ENCODE data around the gene PKP4. TPM values are rescaled to one million over a fixed set of nuclear protein-coding genes. Genes with fewer than 3 reads are reported as not detected.

Gene PKP4
- total and polyA plus RNA-seq, 9 of the 15 experiments (the other 6 are each of a cell fraction or from before 2014, with no cell fraction given), result 24.6 to 99.1 (median 74.0) TPM

- H3K9me3 ChIP-seq (replicated peaks; ENCODE audit: control insufficient read depth, insufficient read depth, low read depth, low read length), result no peaks in the 10 kb centered on the region
- no peaks in the 10 kb centered on the region for H4K20me1 ChIP-seq (replicated peaks; ENCODE audit: control insufficient read depth, insufficient read depth, low read length)
- no peaks in the 10 kb centered on the region for H3K79me2 ChIP-seq (ENCODE audit: control insufficient read depth, insufficient read depth, low read length)
- in situ Hi-C loops (cut with MboI), result no loop called here
- H3K4me3 ChIP-seq, result no peak overlapping the region
- WGBS (ENCODE audit: insufficient coverage, low coverage, missing lambda C conversion rate), result 10% methylated on average over 3 of the region's 3 CpGs
- FAIRE-seq, result no peak
- no TSS peak for BruUV-seq (replicated peaks)
- no peak overlapping the region for H3K4me2 ChIP-seq (ENCODE audit: insufficient read depth, low read length)
- no peak for ATAC-seq
- intact Hi-C loops (cut with micrococcal nuclease), result no loop called here
- no peaks in the 10 kb centered on the region for H3K9me1 ChIP-seq (ENCODE audit: control insufficient read depth, insufficient read depth, low read length)
- H2AFZ ChIP-seq (ENCODE audit: low read depth, low read length), result no peak overlapping the region
- DNase-seq (ENCODE audit: extremely low read depth in 1 of 4, low spot score in 3 of 4), result no peak
- no peak overlapping the region for H3K9ac ChIP-seq (ENCODE audit: insufficient read depth in 1 of 2, low read depth in 2 of 2, low read length in 2 of 2)
- H3K27me3 ChIP-seq (ENCODE audit: control insufficient read depth in 2 of 2, insufficient read depth in 2 of 2, low read length in 2 of 2), result peaks cover 26 to 38% of the 10 kb centered on the region in 2 experiments; a peak in 4 of 5 replicates
- no peaks in the 10 kb centered on the region for H3K36me3 ChIP-seq (ENCODE audit: control insufficient read depth, insufficient read depth, low read length)
- CTCF ChIA-PET (ENCODE audit: low intra/inter-chr PET ratio), result no interaction called here
- no peak overlapping the region for H3K27ac ChIP-seq (ENCODE audit: extremely low read depth, low read depth, low read length)
- H3K4me1 ChIP-seq (replicated peaks in 1 of 2; ENCODE audit: control insufficient read depth in 2 of 2, insufficient read depth in 2 of 2, low read length in 2 of 2), result no peaks in the 10 kb centered on the region
- POLR2A ChIA-PET, result no interaction called here
- TF ChIP-seq FOXA3 (CRISPR knock-in tag; conservative IDR thresholded peaks at IDR 0.05 in 1 of 2, IDR thresholded peaks at IDR 0.05 in 1 of 2) (no peak), BRD9 (IDR thresholded peaks at IDR 0.05; ENCODE audit: low read depth, partially characterized antibody) (no peak), ZBTB7A (IDR thresholded peaks at IDR 0.05; ENCODE audit: borderline replicate concordance, control insufficient read depth, low read depth, low read length) (no peak), JUND (IDR thresholded peaks at IDR 0.05; ENCODE audit: borderline replicate concordance, low read depth, low read length) (no peak), JUND (tag; IDR thresholded peaks at IDR 0.05; ENCODE audit: borderline replicate concordance, low read depth, low read length) (no peak), ZNF77 (CRISPR knock-in tag; IDR thresholded peaks at IDR 0.05) (no peak)
- TF ChIP-seq, protein P1, sequence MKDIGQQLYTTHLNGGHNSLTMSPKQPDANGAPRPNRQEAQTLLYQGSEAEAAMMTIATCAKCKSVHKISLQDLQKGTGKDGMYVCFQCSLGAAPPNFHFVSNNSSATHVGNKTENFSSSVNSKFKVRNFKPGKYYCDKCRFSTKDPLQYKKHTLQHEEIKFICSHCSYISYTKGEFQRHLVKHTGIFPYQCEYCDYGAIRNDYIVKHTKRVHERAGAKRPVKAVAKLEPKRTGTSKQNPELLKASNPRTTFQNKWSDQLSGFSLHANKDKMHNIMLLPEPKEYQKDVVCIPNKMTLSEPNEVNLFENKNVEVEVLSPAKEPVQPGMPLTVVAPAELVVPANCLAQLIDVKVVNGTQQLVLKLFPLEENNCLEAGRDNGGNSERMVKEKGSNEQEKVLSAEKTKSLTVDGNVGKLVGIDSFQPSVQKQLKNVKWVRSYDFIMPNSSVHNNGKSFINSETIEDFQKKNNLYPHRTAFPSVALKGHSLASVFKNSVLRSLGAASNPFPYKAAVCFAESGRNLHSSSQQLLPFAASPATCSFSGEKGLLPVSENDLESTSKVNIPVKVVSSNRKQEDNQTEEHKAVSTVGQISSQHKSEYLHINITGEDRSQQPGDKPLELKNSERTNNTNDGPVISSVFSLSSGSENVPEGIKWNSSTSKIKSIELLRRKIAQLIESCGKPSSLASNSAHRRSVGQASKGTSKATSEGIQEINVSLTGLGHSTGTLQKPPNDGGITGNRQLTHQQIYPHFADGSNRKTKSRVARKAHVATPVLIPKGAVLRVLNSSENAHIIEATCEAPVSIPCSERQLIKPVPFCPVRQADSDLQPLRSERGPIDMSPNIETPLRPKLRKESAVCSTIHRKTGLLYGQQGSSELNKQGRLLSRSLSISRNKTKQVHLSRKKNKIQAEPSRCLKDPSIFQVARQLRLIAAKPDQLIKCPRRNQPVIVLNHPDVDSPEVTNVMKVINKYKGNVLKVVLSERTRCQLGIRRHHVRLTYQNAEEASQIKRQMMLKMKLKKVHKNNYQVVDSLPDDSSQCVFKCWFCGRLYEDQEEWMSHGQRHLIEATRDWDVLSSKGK (CRISPR knock-in tag; IDR thresholded peaks at IDR 0.05), result no peak
- TF ChIP-seq, protein P2, sequence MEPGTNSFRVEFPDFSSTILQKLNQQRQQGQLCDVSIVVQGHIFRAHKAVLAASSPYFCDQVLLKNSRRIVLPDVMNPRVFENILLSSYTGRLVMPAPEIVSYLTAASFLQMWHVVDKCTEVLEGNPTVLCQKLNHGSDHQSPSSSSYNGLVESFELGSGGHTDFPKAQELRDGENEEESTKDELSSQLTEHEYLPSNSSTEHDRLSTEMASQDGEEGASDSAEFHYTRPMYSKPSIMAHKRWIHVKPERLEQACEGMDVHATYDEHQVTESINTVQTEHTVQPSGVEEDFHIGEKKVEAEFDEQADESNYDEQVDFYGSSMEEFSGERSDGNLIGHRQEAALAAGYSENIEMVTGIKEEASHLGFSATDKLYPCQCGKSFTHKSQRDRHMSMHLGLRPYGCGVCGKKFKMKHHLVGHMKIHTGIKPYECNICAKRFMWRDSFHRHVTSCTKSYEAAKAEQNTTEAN (CRISPR knock-in tag; IDR thresholded peaks at IDR 0.05), result no peak
- TF ChIP-seq, protein P3, sequence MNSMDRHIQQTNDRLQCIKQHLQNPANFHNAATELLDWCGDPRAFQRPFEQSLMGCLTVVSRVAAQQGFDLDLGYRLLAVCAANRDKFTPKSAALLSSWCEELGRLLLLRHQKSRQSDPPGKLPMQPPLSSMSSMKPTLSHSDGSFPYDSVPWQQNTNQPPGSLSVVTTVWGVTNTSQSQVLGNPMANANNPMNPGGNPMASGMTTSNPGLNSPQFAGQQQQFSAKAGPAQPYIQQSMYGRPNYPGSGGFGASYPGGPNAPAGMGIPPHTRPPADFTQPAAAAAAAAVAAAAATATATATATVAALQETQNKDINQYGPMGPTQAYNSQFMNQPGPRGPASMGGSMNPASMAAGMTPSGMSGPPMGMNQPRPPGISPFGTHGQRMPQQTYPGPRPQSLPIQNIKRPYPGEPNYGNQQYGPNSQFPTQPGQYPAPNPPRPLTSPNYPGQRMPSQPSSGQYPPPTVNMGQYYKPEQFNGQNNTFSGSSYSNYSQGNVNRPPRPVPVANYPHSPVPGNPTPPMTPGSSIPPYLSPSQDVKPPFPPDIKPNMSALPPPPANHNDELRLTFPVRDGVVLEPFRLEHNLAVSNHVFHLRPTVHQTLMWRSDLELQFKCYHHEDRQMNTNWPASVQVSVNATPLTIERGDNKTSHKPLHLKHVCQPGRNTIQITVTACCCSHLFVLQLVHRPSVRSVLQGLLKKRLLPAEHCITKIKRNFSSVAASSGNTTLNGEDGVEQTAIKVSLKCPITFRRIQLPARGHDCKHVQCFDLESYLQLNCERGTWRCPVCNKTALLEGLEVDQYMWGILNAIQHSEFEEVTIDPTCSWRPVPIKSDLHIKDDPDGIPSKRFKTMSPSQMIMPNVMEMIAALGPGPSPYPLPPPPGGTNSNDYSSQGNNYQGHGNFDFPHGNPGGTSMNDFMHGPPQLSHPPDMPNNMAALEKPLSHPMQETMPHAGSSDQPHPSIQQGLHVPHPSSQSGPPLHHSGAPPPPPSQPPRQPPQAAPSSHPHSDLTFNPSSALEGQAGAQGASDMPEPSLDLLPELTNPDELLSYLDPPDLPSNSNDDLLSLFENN (IDR thresholded peaks at IDR 0.05; ENCODE audit: low read depth in 2 of 2, low read length in 2 of 2), result no peak
- TF ChIP-seq, protein P4, sequence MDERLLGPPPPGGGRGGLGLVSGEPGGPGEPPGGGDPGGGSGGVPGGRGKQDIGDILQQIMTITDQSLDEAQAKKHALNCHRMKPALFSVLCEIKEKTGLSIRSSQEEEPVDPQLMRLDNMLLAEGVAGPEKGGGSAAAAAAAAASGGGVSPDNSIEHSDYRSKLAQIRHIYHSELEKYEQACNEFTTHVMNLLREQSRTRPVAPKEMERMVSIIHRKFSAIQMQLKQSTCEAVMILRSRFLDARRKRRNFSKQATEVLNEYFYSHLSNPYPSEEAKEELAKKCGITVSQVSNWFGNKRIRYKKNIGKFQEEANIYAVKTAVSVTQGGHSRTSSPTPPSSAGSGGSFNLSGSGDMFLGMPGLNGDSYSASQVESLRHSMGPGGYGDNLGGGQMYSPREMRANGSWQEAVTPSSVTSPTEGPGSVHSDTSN (CRISPR knock-in tag; IDR thresholded peaks at IDR 0.05; ENCODE audit: low read depth), result no peak
- TF ChIP-seq, protein P4 (tag; conservative IDR thresholded peaks at IDR 0.05; ENCODE audit: low read depth), result no peak
Measured at GRCh38 chr2:158685646-158686045, 228.9 kb downstream of the PKP4 start.
